Dedifferentiated amniotic fluid mesenchymal stem cell (primary cell): ENCODE data around the gene ANXA10.
A peak's percentile ranks its signal among the peaks of the same experiment; 100 is the strongest.
"Not testable (repeated sequence)": the region's sequence is repeated elsewhere in the genome, so short reads cannot be mapped to it uniquely, and the experiment has no call there.

ENCODE experiments used
- DNase-seq: peaks from one replicate; pipeline ENCODE4 v3.0.0-alpha.2; 2016; ENCODE audit errors: extremely low spot score

The ANXA10 gene

GRCh38 chr4:168162604-168163003, 70.3 kb downstream of the ANXA10 start:
- no peak for DNase-seq

- DNase-seq, result no peak
These were observed 70.8 kb downstream of the ANXA10 start for GRCh38 chr4:168163106-168163505.

- no peak for DNase-seq
These were observed 71.7 kb downstream of the ANXA10 start for GRCh38 chr4:168164045-168164444.

- no peak for DNase-seq
These were observed 72.7 kb downstream of the ANXA10 start for GRCh38 chr4:168164915-168165548.

- no peak for DNase-seq
These were observed 75.5 kb downstream of the ANXA10 start for GRCh38 chr4:168167714-168168284.

GRCh38 chr4:168174308-168174707, 82.0 kb downstream of the ANXA10 start:
- no peak for DNase-seq

- DNase-seq, result no peak
These were observed 85.3 kb downstream of the ANXA10 start for GRCh38 chr4:168177546-168178149.

GRCh38 chr4:168183717-168184571, 91.6 kb downstream of the ANXA10 start:
- DNase-seq, result peak; percentile 50

- DNase-seq, result no peak
These were observed 96.4 kb downstream of the ANXA10 start for GRCh38 chr4:168188754-168189153.

GRCh38 chr4:168197926-168198325, 105.6 kb downstream of the ANXA10 start:
- DNase-seq, result no peak

GRCh38 chr4:168199260-168199957, 107.1 kb downstream of the ANXA10 start:
- no peak for DNase-seq

- no peak for DNase-seq
These were observed 108.3 kb downstream of the ANXA10 start for GRCh38 chr4:168200685-168201084.

GRCh38 chr4:168203233-168203911, 111.0 kb downstream of the ANXA10 start:
- no peak for DNase-seq

- DNase-seq, result no peak
These were observed 116.7 kb downstream of the ANXA10 start for GRCh38 chr4:168208957-168209614.

GRCh38 chr4:168212656-168213055, 120.3 kb downstream of the ANXA10 start:
- DNase-seq, result no peak

GRCh38 chr4:168213511-168213910, 121.2 kb downstream of the ANXA10 start:
- not testable (repeated sequence) for DNase-seq

- no peak for DNase-seq
These were observed 126.3 kb downstream of the ANXA10 start for GRCh38 chr4:168218645-168219044.

- no peak for DNase-seq
These were observed 128.6 kb downstream of the ANXA10 start for GRCh38 chr4:168220893-168221292.

GRCh38 chr4:168221301-168221700, 129.0 kb downstream of the ANXA10 start:
- DNase-seq, result peak; percentile 63
